ENCODE measurements around the gene GALNT18. TPM values are rescaled to one million over a fixed set of nuclear protein-coding genes. Genes with fewer than 3 reads are reported as not detected.
A peak's percentile ranks its signal among the peaks of the same experiment; 100 is the strongest.

Gene GALNT18
- total RNA-seq, 2 experiments from 2014 or later: 6.8 to 7.4 TPM

DNA sequence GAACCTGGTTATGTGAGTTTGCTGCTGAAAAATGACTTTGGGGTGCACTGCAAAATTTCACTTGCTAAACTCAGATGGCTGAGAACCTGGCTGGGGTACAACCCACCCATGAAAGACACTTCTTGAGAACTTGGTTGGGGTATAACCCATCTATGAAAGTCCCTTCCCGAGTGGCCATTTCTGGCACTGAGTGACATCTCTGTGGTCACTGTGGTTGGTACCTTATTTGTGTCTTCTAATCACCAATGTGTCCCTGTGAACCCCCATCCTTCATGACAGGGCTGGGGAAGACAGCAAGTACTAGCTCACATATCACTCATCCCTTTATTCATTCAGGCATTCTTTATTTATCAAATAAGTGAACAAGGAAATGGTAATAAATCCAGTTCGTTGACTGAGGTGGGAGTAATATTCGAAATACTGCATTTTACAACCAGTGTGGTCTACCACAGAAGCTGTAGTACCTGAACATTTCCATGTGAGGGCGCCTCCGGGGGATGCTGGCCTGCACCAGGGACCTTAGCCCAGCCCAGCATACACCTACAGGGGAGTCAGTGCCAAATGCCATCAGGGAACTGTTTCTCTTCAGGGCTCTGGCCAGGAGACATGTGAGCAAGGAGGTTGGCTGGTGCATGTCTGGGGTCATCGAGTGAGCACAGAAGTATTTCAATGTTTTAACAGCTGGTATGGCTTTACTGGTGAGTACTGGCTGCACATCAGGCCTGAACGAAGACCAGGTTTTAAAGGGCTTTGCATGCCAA is 390.8 kb downstream of the GALNT18 start:
- ATAC-seq: peak; percentile 66
- Mint-ChIP-seq H3K9me3 (no peaks in the 10 kb centered on the region), H3K27ac (no peak overlapping the region), H3K4me1 (ENCODE audit: low read depth) (no peaks in the 10 kb centered on the region), H3K36me3 (ENCODE audit: low read depth) (no peaks in the 10 kb centered on the region), H3K4me3 (no peak overlapping the region), H3K27me3 (peaks cover 5% of the 10 kb centered on the region)
- intact Hi-C loops (cut with micrococcal nuclease): no loop called here
- ChIA-PET POLR2A (no interaction called here), CTCF (interaction anchor here (0.8 to 1.2 kb wide), 6 partner anchors 12 to 560 kb away, joined by 3 to 6 read pairs (median 3); no protein-coding TSS in a partner anchor)
- TF ChIP-seq, protein P1, sequence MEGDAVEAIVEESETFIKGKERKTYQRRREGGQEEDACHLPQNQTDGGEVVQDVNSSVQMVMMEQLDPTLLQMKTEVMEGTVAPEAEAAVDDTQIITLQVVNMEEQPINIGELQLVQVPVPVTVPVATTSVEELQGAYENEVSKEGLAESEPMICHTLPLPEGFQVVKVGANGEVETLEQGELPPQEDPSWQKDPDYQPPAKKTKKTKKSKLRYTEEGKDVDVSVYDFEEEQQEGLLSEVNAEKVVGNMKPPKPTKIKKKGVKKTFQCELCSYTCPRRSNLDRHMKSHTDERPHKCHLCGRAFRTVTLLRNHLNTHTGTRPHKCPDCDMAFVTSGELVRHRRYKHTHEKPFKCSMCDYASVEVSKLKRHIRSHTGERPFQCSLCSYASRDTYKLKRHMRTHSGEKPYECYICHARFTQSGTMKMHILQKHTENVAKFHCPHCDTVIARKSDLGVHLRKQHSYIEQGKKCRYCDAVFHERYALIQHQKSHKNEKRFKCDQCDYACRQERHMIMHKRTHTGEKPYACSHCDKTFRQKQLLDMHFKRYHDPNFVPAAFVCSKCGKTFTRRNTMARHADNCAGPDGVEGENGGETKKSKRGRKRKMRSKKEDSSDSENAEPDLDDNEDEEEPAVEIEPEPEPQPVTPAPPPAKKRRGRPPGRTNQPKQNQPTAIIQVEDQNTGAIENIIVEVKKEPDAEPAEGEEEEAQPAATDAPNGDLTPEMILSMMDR (IDR thresholded peaks at IDR 0.05): peak; percentile 58
- peak; percentile 50 for DNase-seq

DNA sequence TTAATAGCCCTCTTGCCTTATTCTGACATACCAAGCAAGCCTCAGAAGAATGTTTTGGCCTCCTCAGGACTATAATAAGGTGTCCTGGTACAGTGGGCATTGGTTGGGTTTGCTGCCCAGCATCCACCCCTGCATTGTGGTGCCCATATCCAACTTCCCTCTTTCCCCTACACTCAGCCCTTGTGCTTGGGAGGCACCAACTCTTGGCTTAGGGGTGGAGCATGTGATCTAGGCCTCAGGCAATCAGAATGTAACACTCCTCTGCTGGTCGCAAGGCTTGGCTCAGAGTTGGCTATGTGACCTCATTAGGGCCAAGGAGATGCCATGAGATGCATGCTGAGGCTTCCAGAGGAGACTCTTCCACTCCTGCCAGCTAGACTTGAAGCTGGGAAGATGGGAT is 391.7 kb downstream of the GALNT18 start:
- no peak for ATAC-seq
- ChIA-PET CTCF (interaction anchor here (0.8 to 1.2 kb wide), 2 partner anchors 11 to 193 kb away, joined by 3 to 4 read pairs; no protein-coding TSS in a partner anchor), POLR2A (no interaction called here)
- H3K4me3 Mint-ChIP-seq: no peak overlapping the region
- H3K36me3 Mint-ChIP-seq (ENCODE audit: low read depth): no peaks in the 10 kb centered on the region
- TF ChIP-seq, protein P1 (IDR thresholded peaks at IDR 0.05): no peak
- H3K27ac Mint-ChIP-seq: no peak overlapping the region
- no peak for DNase-seq
- peaks cover 5% of the 10 kb centered on the region for H3K27me3 Mint-ChIP-seq
- intact Hi-C loops (cut with micrococcal nuclease): no loop called here
- H3K4me1 Mint-ChIP-seq (ENCODE audit: low read depth): no peaks in the 10 kb centered on the region
- no peaks in the 10 kb centered on the region for H3K9me3 Mint-ChIP-seq

DNA sequence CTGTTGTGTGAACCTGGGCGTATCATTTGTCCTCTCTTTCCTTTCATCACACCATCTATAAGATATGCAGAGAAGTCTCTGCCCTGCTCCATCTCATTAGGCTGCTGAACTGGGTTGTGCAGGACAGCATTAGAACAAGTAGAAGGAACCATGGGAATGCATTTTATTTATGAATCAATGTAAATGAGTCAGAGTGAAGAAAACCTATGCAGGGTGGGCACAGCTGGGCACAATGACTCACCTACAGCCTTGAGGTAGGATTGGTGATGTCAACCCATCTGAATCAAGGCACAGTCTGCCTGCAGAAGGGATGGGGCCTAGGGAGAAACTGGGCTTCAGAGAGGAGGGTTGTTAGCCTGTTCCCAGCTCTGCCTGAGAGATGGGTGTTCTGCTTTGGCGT is 392.2 kb downstream of the GALNT18 start:
- TF ChIP-seq, protein P1 (IDR thresholded peaks at IDR 0.05): no peak
- no peak overlapping the region for H3K27ac Mint-ChIP-seq
- ATAC-seq (no peak), DNase-seq (peak; percentile 17)
- no peaks in the 10 kb centered on the region for H3K4me1 Mint-ChIP-seq (ENCODE audit: low read depth)
- no peaks in the 10 kb centered on the region for H3K9me3 Mint-ChIP-seq
- ChIA-PET CTCF (interaction anchor here (1.4 kb wide), 1 partner anchor 13 kb away, joined by 3 read pairs; no protein-coding TSS in a partner anchor), POLR2A (no interaction called here)
- intact Hi-C loops (cut with micrococcal nuclease): no loop called here
- no peaks in the 10 kb centered on the region for H3K36me3 Mint-ChIP-seq (ENCODE audit: low read depth)
- no peak overlapping the region for H3K4me3 Mint-ChIP-seq
- peaks cover 5% of the 10 kb centered on the region for H3K27me3 Mint-ChIP-seq

DNA sequence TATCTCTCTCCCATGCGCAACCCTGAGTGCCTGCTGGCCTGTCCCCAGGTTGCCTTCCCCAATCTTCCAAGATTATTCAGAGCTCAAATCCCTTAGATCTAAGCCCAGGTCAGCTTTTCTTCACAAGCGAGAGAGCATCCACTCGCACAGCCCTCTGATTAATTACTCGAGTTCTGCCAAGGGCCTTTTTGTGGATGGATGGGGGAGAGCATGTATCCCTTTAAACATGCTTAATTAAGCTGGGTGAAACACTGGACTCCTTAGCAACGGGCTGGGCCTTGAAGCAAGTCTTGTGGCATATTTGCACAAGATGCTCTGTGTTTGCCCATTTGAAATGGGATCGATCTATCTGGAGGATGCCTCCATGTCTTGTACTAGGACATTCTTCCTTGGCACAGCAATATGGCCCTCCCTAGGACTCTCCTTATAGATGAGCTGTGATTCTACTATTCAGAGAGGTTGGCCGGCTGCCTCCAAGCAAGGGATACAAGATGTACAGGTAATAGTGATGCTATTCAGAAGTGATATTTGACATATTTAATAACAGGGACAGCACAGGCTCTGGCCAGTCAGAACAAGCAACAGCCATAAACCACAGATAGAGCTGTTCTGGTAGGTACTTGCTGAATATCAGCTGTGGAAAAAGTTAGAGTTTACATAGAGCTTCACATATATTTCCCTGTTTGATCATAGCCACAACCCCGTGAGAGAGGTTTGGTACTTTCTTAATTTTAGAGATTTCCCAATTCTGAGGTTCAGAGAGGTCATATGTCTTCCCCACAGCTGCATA is 394.3 kb downstream of the GALNT18 start:
- ATAC-seq: no peak
- H3K9me3 Mint-ChIP-seq: no peaks in the 10 kb centered on the region
- CTCF ChIA-PET: no interaction called here
- DNase-seq: no peak
- H3K4me1 Mint-ChIP-seq (ENCODE audit: low read depth): no peaks in the 10 kb centered on the region
- no peak overlapping the region for H3K4me3 Mint-ChIP-seq
- intact Hi-C loops (cut with micrococcal nuclease): no loop called here
- POLR2A ChIA-PET: no interaction called here
- TF ChIP-seq, protein P1 (IDR thresholded peaks at IDR 0.05): no peak
- no peak overlapping the region for H3K27ac Mint-ChIP-seq
- no peaks in the 10 kb centered on the region for H3K36me3 Mint-ChIP-seq (ENCODE audit: low read depth)
- H3K27me3 Mint-ChIP-seq: peaks cover 5% of the 10 kb centered on the region

Small RNA genes within 50 kb of the gene (microRNA-seq; reads per million reads assigned to microRNA genes)
- not detected for gene MIR4299 (ENCODE audit: borderline microRNAs expressed, borderline replicate concordance)

Other genes with a start within 250 kb of the GALNT18 start
- 10 to 100 TPM; 37.8 to 39.7 TPM for gene USP47, start 220.0 kb upstream of the GALNT18 start, total RNA-seq